SKM-1 (cell line): ENCODE data around the gene CERS3.

Source experiments
- DNase-seq: peaks from one replicate; lab custom pipeline; 2025; ENCODE audit not compliant: unreplicated experiment; lab: John Stamatoyannopoulos, UW

The CERS3 gene

GRCh38 chr15:100385300-100386050, 143.3 kb downstream of the CERS3 start:
- no peak for DNase-seq

- DNase-seq, result no peak
Observed at GRCh38 chr15:100384108-100384410, 144.7 kb downstream of the CERS3 start.

- no peak for DNase-seq
Observed at GRCh38 chr15:100383302-100384107, 145.2 kb downstream of the CERS3 start.

- DNase-seq, result no peak
Observed at GRCh38 chr15:100373942-100374341, 154.8 kb downstream of the CERS3 start.

GRCh38 chr15:100373120-100373896, 155.4 kb downstream of the CERS3 start:
- DNase-seq, result no peak

GRCh38 chr15:100372739-100373119, 156.0 kb downstream of the CERS3 start:
- DNase-seq, result no peak

GRCh38 chr15:100355342-100355741, 173.4 kb downstream of the CERS3 start:
- no peak for DNase-seq

- DNase-seq, result no peak
Observed at GRCh38 chr15:100353449-100353848, 175.3 kb downstream of the CERS3 start.

- DNase-seq, result peak; percentile 55
Observed at GRCh38 chr15:100350434-100351226, 178.1 kb downstream of the CERS3 start.
